ENCODE measurements around the gene SMPD3. TPM values are rescaled to one million over a fixed set of nuclear protein-coding genes. Genes with fewer than 3 reads are reported as not detected.

SMPD3 gene
- total and polyA plus RNA-seq, 2 of the 8 experiments (the other 6 are each of a cell fraction or from before 2014, with no cell fraction given) = 0.39 to 1.3 TPM

GRCh38 chr16:68328151-68328859 lies 120.0 kb downstream of the SMPD3 start (continued):
- TF ChIP-seq GABPA (IDR thresholded peaks at IDR 0.05; ENCODE audit: borderline replicate concordance, insufficient read depth, low read length) (no peak), SIRT6 (IDR thresholded peaks at IDR 0.05; ENCODE audit: low read length) (no peak), SP2 (IDR thresholded peaks at IDR 0.05; ENCODE audit: low read length) (no peak), POLR2A (IDR thresholded peaks at IDR 0.05; ENCODE audit: control extremely low read depth in 1 of 2, low read depth in 2 of 2, low read length in 2 of 2) (no peak), SRF (IDR thresholded peaks at IDR 0.05; ENCODE audit: low read depth, low read length) (no peak)
